GM23338 (cell line): ENCODE results near the gene SLAIN1. TPM values are rescaled to one million over a fixed set of nuclear protein-coding genes. Genes with fewer than 3 reads are reported as not detected.

Source experiments
- microRNA-seq: library from miRNA; unstranded; fragments of <30 nt; microRNA quantifications from one replicate; pipeline ENCODE4, GENCODE V29; 2017
- polyA plus RNA-seq: library from polyadenylated mRNA; unstranded; fragments of >200 nt; fragmentation: Nextera tagmentation; extraction: Ambion mirVana; gene quantifications from 2 replicates; pipeline ENCODE4 v1.2.1, GENCODE V29; 2016
- small RNA-seq: library from RNA; depleted of rRNA; stranded (forward); fragments of <200 nt; gene quantifications from one replicate; pipeline ENCODE3, GENCODE V24; 2014; ENCODE audit warnings: low replicate concordance
- total RNA-seq: library from RNA; depleted of rRNA; stranded (reverse); fragments of >200 nt; shearing (Covaris generic); gene quantifications from 2 replicates; pipeline ENCODE4 v1.2.3, GENCODE V29; 2014; rRNA removed

SLAIN1 gene
- total and polyA plus RNA-seq, 2 experiments from 2014 or later = 16.3 to 44.2 TPM

Small RNA genes within 50 kb of the gene (microRNA-seq; reads per million reads assigned to microRNA genes)
- not detected for gene MIR3665

Small RNA genes within 50 kb of the gene (small RNA-seq; reads per million reads assigned to genes)
- gene MIR3665 = not detected
- not detected for gene SPTLC1P5

Other genes starting within 250 kb of the SLAIN1 start
- not detected in 2 replicates for gene SCEL, start 162.0 kb upstream of the SLAIN1 start, total RNA-seq
- gene SCEL, start 162.0 kb upstream of the SLAIN1 start, polyA plus RNA-seq = not detected in 2 replicates
- 28.9 and 29.2 TPM in 2 replicates for gene EDNRB, start 221.1 kb downstream of the SLAIN1 start, total RNA-seq
- gene EDNRB, start 221.1 kb downstream of the SLAIN1 start, polyA plus RNA-seq = 27.9 and 29.4 TPM in 2 replicates